ENCODE data around the gene PMEPA1. TPM values are rescaled to one million over a fixed set of nuclear protein-coding genes. Genes with fewer than 3 reads are reported as not detected.
A peak's percentile ranks its signal among the peaks of the same experiment; 100 is the strongest.

Gene PMEPA1
- polyA plus RNA-seq, 2 of the 4 experiments (the other 2 are of a cell fraction) = 131 to 147 TPM

DNA sequence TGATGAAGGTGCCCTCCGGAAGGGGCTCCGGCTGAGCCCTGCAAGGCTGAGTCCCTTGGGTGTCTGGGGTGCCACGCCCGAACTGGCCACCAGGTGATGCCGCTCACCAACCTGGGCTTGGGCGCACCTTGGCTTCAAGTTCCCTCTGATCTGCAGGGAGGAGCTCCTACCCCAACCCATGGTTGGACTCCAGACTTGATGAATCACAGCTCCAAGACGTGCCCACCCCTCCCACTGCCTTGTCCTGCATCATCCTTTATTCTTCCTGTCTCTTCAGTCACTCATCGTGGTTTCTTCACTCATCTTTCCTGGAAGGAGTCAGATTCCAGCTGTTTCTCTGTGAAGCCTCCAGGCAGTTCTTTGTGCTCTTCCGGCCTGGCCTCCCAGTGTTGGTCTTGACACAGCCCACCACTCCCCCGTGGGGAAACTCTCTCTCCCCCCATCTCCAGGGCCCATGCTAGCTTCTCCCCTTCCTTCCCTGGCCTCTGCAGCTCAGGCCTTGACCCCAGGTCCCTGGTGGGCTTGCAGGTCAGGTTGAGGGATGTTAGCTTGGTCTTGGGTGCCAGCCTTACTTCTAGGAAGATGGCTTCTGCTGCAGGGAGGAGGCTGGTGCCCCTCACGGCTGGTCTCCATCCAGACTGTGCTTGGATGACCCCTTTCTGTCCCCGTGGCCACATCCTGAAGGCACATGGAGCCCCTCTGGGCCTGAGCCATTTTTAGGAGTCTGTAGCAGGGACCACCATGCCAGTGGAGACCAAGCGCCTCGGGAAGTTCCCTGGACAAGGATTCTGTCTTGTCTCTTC, 87.0 kb downstream of the PMEPA1 start:
- ChIA-PET POLR2A (interaction anchor here (0.8 to 1.3 kb wide), 6 partner anchors 16 to 557 kb away, joined by 3 to 4 read pairs (median 3); partner anchors contain the start of gene PMEPA1), CTCF (interaction anchor here (0.6 to 8.7 kb wide), 74 partner anchors 9 to 1833 kb away, joined by 3 to 109 read pairs (median 4); no protein-coding TSS in a partner anchor)
- H3K27ac ChIP-seq = peak overlapping the region; percentile 67 to 82
- peak; percentile 88 to 91 for DNase-seq (ENCODE audit: low read depth in 1 of 2, low spot score in 1 of 2)
- peaks cover 5% of the 10 kb centered on the region; the same call in 2 of the 3 replicates for H3K9me3 ChIP-seq
- H3K4me1 ChIP-seq = peaks cover 25% of the 10 kb centered on the region
- peak; percentile 90 to 98 for ATAC-seq
- 28% methylated on average over 14 of the region's 14 CpGs for WGBS (ENCODE audit: missing lambda C conversion rate)
- H3K4me2 ChIP-seq = peak overlapping the region; percentile 64
- no peak for FAIRE-seq
- TF ChIP-seq RAD21 (conservative IDR thresholded peaks at IDR 0.05 in 1 of 2, IDR thresholded peaks at IDR 0.05 in 1 of 2) (peak; percentile 95 to 96), SMC3 (IDR thresholded peaks at IDR 0.05) (peak; percentile 95), FOSL2 (IDR thresholded peaks at IDR 0.05) (no peak), FOSL2 (CRISPR knock-in tag; IDR thresholded peaks at IDR 0.05) (peak; percentile 55), JUN (IDR thresholded peaks at IDR 0.05) (0 out of 5 replicates have a peak, but pooled peaks of 1 of the 2 experiments have one; percentile 26), CHD2 (IDR thresholded peaks at IDR 0.05; ENCODE audit: low read length, partially characterized antibody) (no peak)
- TF ChIP-seq, protein P1, sequence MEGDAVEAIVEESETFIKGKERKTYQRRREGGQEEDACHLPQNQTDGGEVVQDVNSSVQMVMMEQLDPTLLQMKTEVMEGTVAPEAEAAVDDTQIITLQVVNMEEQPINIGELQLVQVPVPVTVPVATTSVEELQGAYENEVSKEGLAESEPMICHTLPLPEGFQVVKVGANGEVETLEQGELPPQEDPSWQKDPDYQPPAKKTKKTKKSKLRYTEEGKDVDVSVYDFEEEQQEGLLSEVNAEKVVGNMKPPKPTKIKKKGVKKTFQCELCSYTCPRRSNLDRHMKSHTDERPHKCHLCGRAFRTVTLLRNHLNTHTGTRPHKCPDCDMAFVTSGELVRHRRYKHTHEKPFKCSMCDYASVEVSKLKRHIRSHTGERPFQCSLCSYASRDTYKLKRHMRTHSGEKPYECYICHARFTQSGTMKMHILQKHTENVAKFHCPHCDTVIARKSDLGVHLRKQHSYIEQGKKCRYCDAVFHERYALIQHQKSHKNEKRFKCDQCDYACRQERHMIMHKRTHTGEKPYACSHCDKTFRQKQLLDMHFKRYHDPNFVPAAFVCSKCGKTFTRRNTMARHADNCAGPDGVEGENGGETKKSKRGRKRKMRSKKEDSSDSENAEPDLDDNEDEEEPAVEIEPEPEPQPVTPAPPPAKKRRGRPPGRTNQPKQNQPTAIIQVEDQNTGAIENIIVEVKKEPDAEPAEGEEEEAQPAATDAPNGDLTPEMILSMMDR (IDR thresholded peaks at IDR 0.05) = peak; percentile 87
- no peak overlapping the region for H3K4me3 ChIP-seq

DNA sequence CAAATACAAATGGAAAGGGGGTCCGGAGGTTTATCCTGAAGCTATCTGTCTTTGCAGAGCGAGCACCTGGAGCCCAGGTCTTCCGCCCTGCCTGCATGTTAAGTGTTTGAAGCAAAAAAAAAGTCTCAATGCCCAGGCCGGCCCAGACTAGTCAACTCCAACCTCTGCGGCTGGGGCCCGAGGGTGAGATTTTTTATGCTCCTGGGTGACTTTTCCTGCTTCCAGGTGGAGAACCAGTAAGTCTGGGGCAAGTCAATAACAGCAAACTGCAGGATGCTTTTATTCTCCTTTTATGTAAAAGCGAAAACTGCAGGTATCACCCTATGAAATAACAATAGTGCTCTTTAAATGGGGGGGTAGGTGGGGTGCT, 87.6 kb downstream of the PMEPA1 start:
- ChIA-PET CTCF (interaction anchor here (0.7 to 8.7 kb wide), 64 partner anchors 10 to 1834 kb away, joined by 3 to 109 read pairs (median 4); no protein-coding TSS in a partner anchor), POLR2A (interaction anchor here (0.8 to 1.3 kb wide), 6 partner anchors 16 to 557 kb away, joined by 3 to 4 read pairs (median 3); partner anchors contain the start of gene PMEPA1)
- no peak overlapping the region for H3K4me3 ChIP-seq
- no peak for DNase-seq (ENCODE audit: low read depth in 1 of 2, low spot score in 1 of 2)
- TF ChIP-seq POLR2A (IDR thresholded peaks at IDR 0.05; ENCODE audit: low read length) = no peak
- TF ChIP-seq BHLHE40 (IDR thresholded peaks at IDR 0.05; ENCODE audit: low read depth, low read length) = no peak
- TF ChIP-seq CEBPB (IDR thresholded peaks at IDR 0.05) = no peak
- no peak for TF ChIP-seq SREBF2 (IDR thresholded peaks at IDR 0.05)
- TF ChIP-seq SMC3 (IDR thresholded peaks at IDR 0.05) = no peak
- TF ChIP-seq HEYL (CRISPR knock-in tag; IDR thresholded peaks at IDR 0.05) = no peak
- no peak for TF ChIP-seq MAFK (IDR thresholded peaks at IDR 0.05; ENCODE audit: partially characterized antibody)
- TF ChIP-seq JUN (IDR thresholded peaks at IDR 0.05) = no peak
- no peak for TF ChIP-seq KDM1A (IDR thresholded peaks at IDR 0.05; ENCODE audit: low read depth)
- TF ChIP-seq USF2 (IDR thresholded peaks at IDR 0.05) = no peak
- no peak for TF ChIP-seq HOXB13 (CRISPR knock-in tag; IDR thresholded peaks at IDR 0.05; ENCODE audit: low read depth)
- TF ChIP-seq, protein P1 (IDR thresholded peaks at IDR 0.05) = no peak
- no peak for FAIRE-seq
- ATAC-seq = peak in 1 of 2 experiments; percentile 32; a peak in 3 of 6 replicates
- peaks cover 5% of the 10 kb centered on the region; the same call in 2 of the 3 replicates for H3K9me3 ChIP-seq
- peak overlapping the region in 1 of 2 experiments; percentile 82; a peak in 2 of 6 replicates for H3K27ac ChIP-seq
- peak overlapping the region; percentile 64 for H3K4me2 ChIP-seq
- WGBS (ENCODE audit: missing lambda C conversion rate) = 47% methylated on average over 7 of the region's 7 CpGs
- H3K4me1 ChIP-seq = peaks cover 28% of the 10 kb centered on the region

Measured in A549 (cell line).